Mucosa of rectum (tissue), 2 donors: ENCODE results near the gene SMARCAL1.

Source experiments
- H3K27ac ChIP-seq, 2 donors: one replicate each; pipeline ENCODE4 v1.7.0; 2013; ENCODE audit warnings: inconsistent platforms in 2 of 2, low read depth in 2 of 2, low read length in 2 of 2
- H3K27me3 ChIP-seq, 2 donors: one replicate each; pipeline ENCODE4 v1.7.0; 2013; ENCODE audit warnings: low read length in 2 of 2; ENCODE audit not compliant: control insufficient read depth in 2 of 2, insufficient read depth in 2 of 2
- H3K36me3 ChIP-seq, 2 donors: one replicate each; pipeline ENCODE4 v1.7.0; 2013; ENCODE audit warnings: low read length in 2 of 2; ENCODE audit not compliant: control insufficient read depth in 2 of 2, insufficient read depth in 2 of 2
- H3K4me1 ChIP-seq, 2 donors: one replicate each; pipeline ENCODE4 v1.7.0; 2013; ENCODE audit warnings: low read length in 2 of 2, mild to moderate bottlenecking in 1 of 2; ENCODE audit not compliant: control insufficient read depth in 2 of 2, insufficient read depth in 2 of 2
- H3K4me3 ChIP-seq, 2 donors: one replicate each; pipeline ENCODE4 v1.7.0; 2013; ENCODE audit warnings: low read length in 2 of 2
- H3K9ac ChIP-seq, 2 donors: one replicate each; pipeline ENCODE4 v1.7.0; 2013; ENCODE audit warnings: low read length in 2 of 2, low read depth in 1 of 2, mild to moderate bottlenecking in 1 of 2
- H3K9me3 ChIP-seq, 2 donors: one replicate each; pipeline ENCODE4 v1.7.0; 2013; ENCODE audit warnings: low read length in 2 of 2; ENCODE audit not compliant: control insufficient read depth in 2 of 2
- donor health status: healthy.
- donor health status: Normal muscosa, but diverticular disease.

Gene SMARCAL1

DNA sequence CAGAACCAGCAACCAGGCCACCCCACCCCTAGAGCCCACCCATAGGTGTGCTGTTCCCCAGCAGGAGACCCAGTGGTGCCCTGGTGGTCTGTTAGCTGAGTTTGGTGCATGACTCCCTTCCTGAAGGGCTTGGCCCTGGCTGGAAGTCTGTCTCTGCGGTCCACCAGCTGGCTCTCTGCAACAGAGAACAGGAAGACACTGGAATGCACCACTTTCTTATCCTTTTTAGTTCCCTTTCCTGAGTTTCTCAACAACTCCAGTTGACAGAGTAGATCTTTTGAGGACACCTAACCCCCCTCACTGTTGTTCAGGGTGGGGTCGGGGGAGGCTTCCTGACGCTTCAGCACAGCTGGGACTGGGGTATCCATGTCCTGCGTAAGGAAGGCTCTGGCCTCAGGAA, 74.4 kb downstream of the SMARCAL1 start:
- Histone ChIP-seq H3K36me3 (peaks cover 2 to 6% of the 10 kb centered on the region in 2 donors), H3K4me3 (no peak overlapping the region), H3K9ac (no peak overlapping the region), H3K4me1 (no peaks in the 10 kb centered on the region), H3K27ac (no peak overlapping the region), H3K9me3 (no peaks in the 10 kb centered on the region), H3K27me3 (no peaks in the 10 kb centered on the region)

GRCh38 chr2:216490061-216490460, 77.8 kb downstream of the SMARCAL1 start:
- Histone ChIP-seq H3K27ac (no peak overlapping the region), H3K9me3 (no peaks in the 10 kb centered on the region), H3K4me1 (no peaks in the 10 kb centered on the region), H3K9ac (no peak overlapping the region), H3K27me3 (no peaks in the 10 kb centered on the region), H3K36me3 (no peaks in the 10 kb centered on the region), H3K4me3 (no peak overlapping the region)

- H3K27ac ChIP-seq = no peak overlapping the region
Measured at GRCh38 chr2:216491793-216492596, 79.7 kb downstream of the SMARCAL1 start.

DNA sequence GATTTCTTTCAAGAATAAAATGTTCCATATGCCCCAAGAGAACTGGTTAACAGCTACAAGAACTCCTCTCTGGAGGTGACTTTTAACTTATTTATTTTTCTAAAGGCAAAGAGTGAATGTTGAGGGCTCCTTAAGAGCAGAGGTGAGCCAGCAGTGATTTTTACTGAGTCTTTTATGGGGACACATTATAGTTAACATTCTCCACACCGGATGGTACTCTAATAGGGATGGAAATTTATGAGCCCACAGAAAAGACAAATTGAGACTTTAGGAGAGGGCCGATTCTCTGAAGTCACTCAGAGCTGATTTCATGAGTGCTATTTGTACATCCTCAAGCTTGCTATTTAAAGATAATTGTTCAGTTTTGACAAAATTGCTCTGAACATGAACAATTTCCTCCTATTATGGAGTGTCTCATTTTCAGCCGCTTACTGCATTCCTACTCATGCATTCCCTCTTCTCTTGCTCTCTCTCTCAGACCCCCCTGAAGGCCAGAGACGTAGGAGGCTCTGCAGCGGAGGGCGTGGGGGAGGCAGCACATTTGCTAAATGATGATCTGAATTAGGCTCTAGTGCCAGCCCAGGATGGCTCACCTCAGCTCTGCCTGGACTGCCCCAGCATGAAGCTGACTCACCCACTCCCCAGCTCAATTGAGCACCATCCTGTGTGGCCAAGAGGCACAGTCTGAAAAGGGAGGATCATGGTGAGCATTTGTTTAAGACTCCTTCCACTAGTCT, 80.5 kb downstream of the SMARCAL1 start:
- no peak overlapping the region for H3K9ac ChIP-seq
- H3K4me3 ChIP-seq = no peak overlapping the region
- H3K27me3 ChIP-seq = no peaks in the 10 kb centered on the region
- no peaks in the 10 kb centered on the region for H3K36me3 ChIP-seq
- H3K27ac ChIP-seq = no peak overlapping the region
- H3K4me1 ChIP-seq = peaks cover 0 to under 1% of the 10 kb centered on the region in 2 donors
- no peaks in the 10 kb centered on the region for H3K9me3 ChIP-seq

More at GRCh38 chr2:216491793-216492596, 79.7 kb downstream of the SMARCAL1 start:
- no peaks in the 10 kb centered on the region for H3K36me3 ChIP-seq
- no peaks in the 10 kb centered on the region for H3K9me3 ChIP-seq
- no peaks in the 10 kb centered on the region for H3K4me1 ChIP-seq
- no peaks in the 10 kb centered on the region for H3K27me3 ChIP-seq
- no peak overlapping the region for H3K9ac ChIP-seq
- no peak overlapping the region for H3K4me3 ChIP-seq

DNA sequence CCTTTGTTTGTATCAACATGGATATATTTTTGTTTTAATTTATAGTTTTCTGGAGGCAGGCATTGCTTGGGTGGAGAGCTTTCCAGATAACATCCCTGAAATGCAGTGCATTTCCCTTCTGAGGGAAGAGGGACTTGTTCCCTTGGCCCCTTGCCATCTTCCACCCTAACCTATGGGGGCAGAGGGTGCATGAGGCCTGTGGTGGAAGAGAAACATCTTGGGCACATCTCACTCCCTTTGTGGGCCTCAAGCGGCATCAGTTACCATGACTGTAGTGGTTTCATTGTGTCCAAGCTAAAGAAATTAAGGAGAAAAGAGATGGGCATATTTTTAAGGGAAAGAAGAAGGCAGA, 81.0 kb downstream of the SMARCAL1 start:
- Histone ChIP-seq H3K36me3 (no peaks in the 10 kb centered on the region), H3K4me3 (no peak overlapping the region), H3K9me3 (no peaks in the 10 kb centered on the region), H3K27ac (no peak overlapping the region), H3K4me1 (peaks cover 0 to 6% of the 10 kb centered on the region in 2 donors), H3K9ac (no peak overlapping the region), H3K27me3 (no peaks in the 10 kb centered on the region)

- no peak overlapping the region for H3K27ac ChIP-seq
- H3K36me3 ChIP-seq = peaks cover 8 to 10% of the 10 kb centered on the region in 2 donors
- no peaks in the 10 kb centered on the region for H3K27me3 ChIP-seq
- peaks cover 12 to 19% of the 10 kb centered on the region in 2 donors for H3K4me1 ChIP-seq
- H3K9ac ChIP-seq = no peak overlapping the region
- no peak overlapping the region for H3K4me3 ChIP-seq
- H3K9me3 ChIP-seq = no peaks in the 10 kb centered on the region
Measured at GRCh38 chr2:216495656-216496055, 83.4 kb downstream of the SMARCAL1 start.

GRCh38 chr2:216497382-216498069, 85.2 kb downstream of the SMARCAL1 start:
- Histone ChIP-seq H3K9ac (peak overlapping the region; percentile 59 to 79), H3K4me3 (peak overlapping the region; percentile 90 to 96), H3K4me1 (peaks cover 23 to 30% of the 10 kb centered on the region in 2 donors)

GRCh38 chr2:216498070-216498378, 85.7 kb downstream of the SMARCAL1 start:
- H3K9ac ChIP-seq = peak overlapping the region; percentile 59 to 79
- H3K27ac ChIP-seq = peak overlapping the region; percentile 75 to 79
- peaks cover 23 to 30% of the 10 kb centered on the region in 2 donors for H3K4me1 ChIP-seq

More at GRCh38 chr2:216497382-216498069, 85.2 kb downstream of the SMARCAL1 start:
- Histone ChIP-seq H3K27ac (peak overlapping the region; percentile 75 to 79), H3K36me3 (peaks cover 27 to 29% of the 10 kb centered on the region in 2 donors), H3K27me3 (no peaks in the 10 kb centered on the region), H3K9me3 (no peaks in the 10 kb centered on the region)

DNA sequence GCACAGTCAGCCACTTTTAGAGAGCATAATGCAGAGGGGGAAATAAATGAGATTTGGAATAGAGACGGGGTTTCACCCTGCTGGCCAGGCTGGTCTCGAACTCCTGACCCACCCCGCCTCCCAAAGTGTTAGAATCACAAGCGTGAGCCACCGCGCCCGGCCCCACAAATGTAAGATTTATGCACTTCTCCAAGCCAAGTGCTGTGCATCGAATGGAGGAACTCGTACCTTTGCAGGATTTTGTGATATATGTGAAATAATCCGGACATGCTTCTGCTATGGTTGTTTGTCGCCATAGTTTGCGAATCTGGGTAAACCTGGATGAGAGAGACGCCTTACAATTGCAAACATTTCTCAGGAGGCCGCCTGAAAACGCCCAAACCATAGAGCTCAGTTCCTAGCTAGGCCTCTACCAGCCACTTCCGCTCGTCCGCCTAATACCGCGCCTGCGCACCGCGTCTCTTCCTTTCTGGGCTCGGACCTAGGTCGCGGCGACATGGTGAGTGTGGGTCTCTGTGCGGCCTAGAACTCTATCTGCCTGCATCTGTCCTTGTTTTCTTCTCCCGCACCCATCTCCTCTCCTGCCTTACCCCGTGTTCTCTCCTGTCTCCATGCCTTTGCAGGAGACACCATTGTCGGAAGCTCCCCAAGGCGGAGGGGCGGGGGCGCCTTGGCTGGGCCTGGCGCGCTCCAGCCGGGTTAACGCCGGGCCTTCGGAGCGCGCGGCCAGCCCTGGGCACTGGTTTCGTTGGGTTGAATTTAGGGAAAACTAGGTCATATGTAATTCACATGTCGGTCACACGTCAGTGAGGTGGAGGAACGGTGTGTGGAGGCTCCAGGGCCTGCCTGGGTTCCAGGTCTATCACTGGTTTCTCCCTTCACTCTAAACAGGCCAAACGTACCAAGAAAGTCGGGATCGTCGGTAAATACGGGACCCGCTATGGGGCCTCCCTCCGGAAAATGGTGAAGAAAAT, 86.4 kb downstream of the SMARCAL1 start, which contains the start of gene RPL37A:
RPL37A (plus strand) TSS at position 466 of the 974 bp plus-strand sequence; CDS start at position 497, 31 bp downstream.
- H3K9me3 ChIP-seq = no peaks in the 10 kb centered on the region
- H3K27me3 ChIP-seq = no peaks in the 10 kb centered on the region
- H3K4me3 ChIP-seq = peak within 1 kb of the TSS; percentile 90 to 96
- peaks cover 26 to 31% of the 10 kb centered on the region in 2 donors for H3K4me1 ChIP-seq
- peak within 1 kb of the TSS; percentile 75 to 79 for H3K27ac ChIP-seq
- peaks cover 33 to 39% of the 10 kb centered on the region in 2 donors for H3K36me3 ChIP-seq
- H3K9ac ChIP-seq = peak within 1 kb of the TSS; percentile 90 to 97

More at GRCh38 chr2:216498070-216498378, 85.7 kb downstream of the SMARCAL1 start:
- Histone ChIP-seq H3K9me3 (no peaks in the 10 kb centered on the region), H3K36me3 (peaks cover 32 to 34% of the 10 kb centered on the region in 2 donors), H3K4me3 (peak overlapping the region; percentile 90 to 96), H3K27me3 (no peaks in the 10 kb centered on the region)
